ENCODE data around the gene S100A3.

DNA sequence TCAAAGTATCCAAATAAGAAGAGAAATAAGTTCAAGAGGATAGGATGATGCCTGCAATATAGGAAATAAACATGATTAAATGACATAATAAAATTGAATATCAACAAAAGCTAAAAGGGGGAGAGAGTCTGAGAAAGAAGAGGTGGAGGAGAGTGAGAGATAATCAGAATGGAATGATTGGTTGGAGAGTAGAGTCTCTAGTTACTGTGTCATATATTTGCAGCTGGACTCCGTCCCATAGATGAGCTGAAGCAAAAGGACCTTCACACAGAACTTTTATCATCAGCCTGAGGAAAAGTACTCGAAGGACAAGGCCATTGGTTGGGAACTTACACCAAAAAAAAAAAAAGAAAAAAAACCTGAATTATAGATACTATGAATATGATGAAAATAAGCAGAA is 39.4 kb upstream of the S100A3 start:
- TF ChIP-seq, protein P1, sequence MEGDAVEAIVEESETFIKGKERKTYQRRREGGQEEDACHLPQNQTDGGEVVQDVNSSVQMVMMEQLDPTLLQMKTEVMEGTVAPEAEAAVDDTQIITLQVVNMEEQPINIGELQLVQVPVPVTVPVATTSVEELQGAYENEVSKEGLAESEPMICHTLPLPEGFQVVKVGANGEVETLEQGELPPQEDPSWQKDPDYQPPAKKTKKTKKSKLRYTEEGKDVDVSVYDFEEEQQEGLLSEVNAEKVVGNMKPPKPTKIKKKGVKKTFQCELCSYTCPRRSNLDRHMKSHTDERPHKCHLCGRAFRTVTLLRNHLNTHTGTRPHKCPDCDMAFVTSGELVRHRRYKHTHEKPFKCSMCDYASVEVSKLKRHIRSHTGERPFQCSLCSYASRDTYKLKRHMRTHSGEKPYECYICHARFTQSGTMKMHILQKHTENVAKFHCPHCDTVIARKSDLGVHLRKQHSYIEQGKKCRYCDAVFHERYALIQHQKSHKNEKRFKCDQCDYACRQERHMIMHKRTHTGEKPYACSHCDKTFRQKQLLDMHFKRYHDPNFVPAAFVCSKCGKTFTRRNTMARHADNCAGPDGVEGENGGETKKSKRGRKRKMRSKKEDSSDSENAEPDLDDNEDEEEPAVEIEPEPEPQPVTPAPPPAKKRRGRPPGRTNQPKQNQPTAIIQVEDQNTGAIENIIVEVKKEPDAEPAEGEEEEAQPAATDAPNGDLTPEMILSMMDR (IDR thresholded peaks at IDR 0.05; ENCODE audit: low read length): no peak
- no peak for TF ChIP-seq EZH2 (IDR thresholded peaks at IDR 0.05; ENCODE audit: borderline replicate concordance, low read length)
